Measurements from ENCODE around the gene PNLIPRP2.

- TF ChIP-seq CTCF (IDR thresholded peaks at IDR 0.05; ENCODE audit: low read length) (no peak), EZH2phosphoT487 (IDR thresholded peaks at IDR 0.05; ENCODE audit: low read length) (no peak)
Measured at GRCh38 chr10:116588995-116589394, 31.8 kb upstream of the PNLIPRP2 start.
